ENCODE results near the gene LRMDA. TPM values are rescaled to one million over a fixed set of nuclear protein-coding genes. Genes with fewer than 3 reads are reported as not detected.

Gene LRMDA
- total RNA-seq, 3 donors from 2014 or later = not detected

DNA sequence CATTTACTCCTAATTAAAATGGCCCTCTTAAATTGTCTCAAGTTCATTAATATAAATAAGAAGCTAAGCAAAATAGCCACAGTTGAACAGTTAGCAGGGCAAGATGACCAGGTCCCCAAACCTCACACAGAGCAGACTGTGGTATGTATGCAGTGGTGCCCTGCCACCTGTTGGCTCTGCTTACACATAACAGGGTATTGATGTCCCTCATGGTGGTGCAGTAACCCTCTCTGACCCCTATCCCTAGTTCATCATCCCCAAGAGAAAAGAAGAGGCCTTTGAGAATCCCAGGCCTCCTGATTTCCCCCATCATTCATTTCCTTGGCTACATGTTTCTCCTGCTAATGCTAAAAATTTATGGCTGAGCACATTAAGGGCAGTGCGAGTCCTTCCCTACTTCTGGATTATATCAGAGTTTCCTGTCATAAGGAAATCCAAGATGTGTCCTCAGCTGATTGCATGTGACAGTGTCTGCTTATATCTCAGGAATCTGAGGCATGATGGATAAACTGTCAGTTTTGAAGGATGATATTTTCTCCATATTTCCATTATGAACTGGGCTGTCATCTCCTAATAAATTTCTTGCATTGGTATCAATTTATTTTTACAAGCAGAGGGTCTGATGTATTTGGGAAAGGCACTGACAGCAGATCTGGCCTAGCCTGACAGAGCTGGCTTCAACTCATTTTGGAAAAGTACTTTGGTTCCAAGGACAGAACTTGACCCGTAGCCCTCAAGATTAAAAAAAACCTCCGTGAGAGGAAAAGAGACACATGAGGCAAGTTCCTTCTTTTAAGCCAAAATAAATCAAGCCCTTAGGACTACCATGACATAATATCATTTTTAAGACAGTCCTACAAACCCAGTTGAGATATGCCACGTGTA, 880.6 kb downstream of the LRMDA start:
- Mint-ChIP-seq H3K36me3 (ENCODE audit: insufficient read depth) (no peaks in the 10 kb centered on the region), H3K9me3 (no peaks in the 10 kb centered on the region), H3K27me3 (ENCODE audit: low read depth) (no peaks in the 10 kb centered on the region), H3K4me3 (no peak overlapping the region), H3K4me1 (ENCODE audit: low read depth) (no peaks in the 10 kb centered on the region)
- DNase-seq (no peak), ATAC-seq (no peak)

DNA sequence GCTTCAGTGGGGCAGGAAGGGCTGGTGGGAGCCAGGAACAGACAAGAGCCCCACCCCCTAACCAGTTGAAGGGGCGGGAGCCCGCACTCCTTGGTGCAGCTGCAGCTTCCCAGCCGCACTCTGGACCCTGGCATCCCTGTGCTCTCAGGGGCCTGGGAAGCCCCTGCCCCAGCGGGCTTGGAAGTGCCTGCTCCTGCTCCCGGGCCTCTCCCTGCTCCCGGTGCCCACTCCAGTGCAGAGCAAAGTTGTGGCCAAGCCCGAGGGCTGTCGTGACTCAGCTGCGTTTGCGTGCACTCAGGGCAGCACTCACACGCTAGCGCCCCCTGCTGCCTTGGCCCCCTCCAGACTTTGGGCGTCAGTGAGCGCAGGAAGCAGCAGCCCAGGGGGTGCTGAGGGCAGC, 883.8 kb downstream of the LRMDA start:
- Mint-ChIP-seq H3K4me3 (no peak overlapping the region), H3K27me3 (ENCODE audit: low read depth) (no peaks in the 10 kb centered on the region), H3K4me1 (ENCODE audit: low read depth) (no peaks in the 10 kb centered on the region), H3K9me3 (no peaks in the 10 kb centered on the region), H3K36me3 (ENCODE audit: insufficient read depth) (no peaks in the 10 kb centered on the region)
- ATAC-seq = no peak
- no peak for DNase-seq

DNA sequence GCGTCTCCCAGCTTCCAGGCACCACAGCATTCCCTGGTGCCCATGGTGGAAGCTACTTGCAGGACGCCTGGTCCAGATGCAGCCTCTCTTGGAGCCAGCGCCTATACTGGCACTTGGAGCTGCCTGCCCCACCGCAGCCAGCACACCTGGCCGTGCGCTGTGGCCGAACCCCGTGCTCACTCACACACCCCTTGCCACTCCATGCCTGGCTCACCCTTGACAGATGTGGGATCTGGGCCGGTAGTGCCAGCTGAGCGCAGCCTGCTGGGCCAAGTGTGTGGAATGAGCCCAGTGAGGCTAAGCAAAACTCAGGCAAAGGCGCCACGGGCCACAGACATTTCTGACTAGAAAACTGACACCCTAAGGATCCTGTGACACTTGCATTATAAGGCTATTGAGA, 884.8 kb downstream of the LRMDA start:
- H3K27me3 Mint-ChIP-seq (ENCODE audit: low read depth) = no peaks in the 10 kb centered on the region
- no peak overlapping the region for H3K4me3 Mint-ChIP-seq
- H3K36me3 Mint-ChIP-seq (ENCODE audit: insufficient read depth) = no peaks in the 10 kb centered on the region
- no peak for ATAC-seq
- DNase-seq = no peak
- H3K9me3 Mint-ChIP-seq = no peaks in the 10 kb centered on the region
- H3K4me1 Mint-ChIP-seq (ENCODE audit: low read depth) = no peaks in the 10 kb centered on the region

DNA sequence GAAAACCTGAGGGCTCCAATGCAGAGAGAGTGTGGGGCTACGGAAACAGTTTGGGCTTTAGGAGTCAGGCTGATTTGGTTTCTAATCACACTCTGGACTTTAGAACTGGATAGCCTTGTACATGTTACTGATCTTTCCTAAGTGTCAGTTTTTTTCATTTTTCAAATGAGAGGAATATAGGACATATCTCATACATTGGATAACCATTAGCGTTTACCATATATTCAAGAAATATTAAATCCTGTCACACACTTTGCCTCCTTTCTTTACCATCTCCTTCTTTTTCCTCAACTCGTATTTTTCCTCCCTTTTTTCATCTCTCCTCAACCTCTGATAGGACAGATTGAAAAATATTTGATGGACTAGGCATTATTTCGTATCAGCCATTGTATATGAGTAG, 885.7 kb downstream of the LRMDA start:
- Mint-ChIP-seq H3K9me3 (no peaks in the 10 kb centered on the region), H3K27me3 (ENCODE audit: low read depth) (no peaks in the 10 kb centered on the region)
- ATAC-seq = no peak

DNA sequence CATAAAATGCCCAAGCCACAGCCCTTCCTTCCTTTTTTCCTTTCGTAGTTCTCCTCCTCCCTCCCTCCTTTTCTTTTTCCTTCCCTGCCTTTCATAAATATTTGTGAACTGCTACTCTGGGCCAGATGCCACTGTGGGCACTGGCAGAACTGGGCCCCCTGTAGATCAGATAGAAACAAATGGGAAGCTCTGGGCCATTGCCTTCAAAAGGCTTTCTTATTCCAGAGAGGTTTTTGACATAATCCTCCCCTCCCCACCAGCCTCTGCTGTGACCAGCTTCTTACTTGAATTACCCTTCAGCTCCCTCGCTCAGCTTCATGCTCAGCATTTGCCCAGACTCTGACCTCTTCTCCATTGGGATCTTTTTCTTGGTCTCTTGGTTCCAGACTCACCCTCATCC, 886.8 kb downstream of the LRMDA start:
- Mint-ChIP-seq H3K27me3 (ENCODE audit: low read depth) (no peaks in the 10 kb centered on the region), H3K9me3 (no peaks in the 10 kb centered on the region), H3K4me1 (ENCODE audit: low read depth) (no peaks in the 10 kb centered on the region), H3K4me3 (no peak overlapping the region), H3K36me3 (ENCODE audit: insufficient read depth) (no peaks in the 10 kb centered on the region)
- ATAC-seq (no peak), DNase-seq (no peak)

More for the DNA sequence above, 885.7 kb downstream of the LRMDA start:
- H3K4me1 Mint-ChIP-seq (ENCODE audit: low read depth) = no peaks in the 10 kb centered on the region
- H3K36me3 Mint-ChIP-seq (ENCODE audit: insufficient read depth) = no peaks in the 10 kb centered on the region
- H3K4me3 Mint-ChIP-seq = no peak overlapping the region
- no peak for DNase-seq

DNA sequence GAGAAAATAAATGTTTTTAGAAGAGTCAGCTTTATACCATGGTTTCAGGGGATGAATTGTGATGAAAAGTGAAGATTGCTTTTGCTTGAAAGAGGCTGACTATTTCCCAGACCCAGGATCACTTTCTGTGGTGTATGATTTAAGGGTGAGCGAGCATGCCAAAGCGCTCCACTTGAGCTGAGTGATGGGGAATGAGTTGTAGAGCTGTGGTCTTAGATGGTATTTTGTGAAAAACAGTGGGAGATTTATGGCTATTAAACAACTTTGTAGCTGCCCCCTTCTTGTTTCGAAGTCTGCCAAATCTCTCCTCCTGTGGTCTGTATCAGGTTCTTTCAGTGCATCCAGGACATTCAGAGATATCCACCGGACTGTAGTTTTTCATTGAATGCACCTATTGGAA, 888.2 kb downstream of the LRMDA start:
- DNase-seq (no peak), ATAC-seq (no peak)
- Mint-ChIP-seq H3K27me3 (ENCODE audit: low read depth) (no peaks in the 10 kb centered on the region), H3K36me3 (ENCODE audit: insufficient read depth) (no peaks in the 10 kb centered on the region), H3K9me3 (no peaks in the 10 kb centered on the region), H3K4me1 (ENCODE audit: low read depth) (no peaks in the 10 kb centered on the region), H3K4me3 (no peak overlapping the region)

DNA sequence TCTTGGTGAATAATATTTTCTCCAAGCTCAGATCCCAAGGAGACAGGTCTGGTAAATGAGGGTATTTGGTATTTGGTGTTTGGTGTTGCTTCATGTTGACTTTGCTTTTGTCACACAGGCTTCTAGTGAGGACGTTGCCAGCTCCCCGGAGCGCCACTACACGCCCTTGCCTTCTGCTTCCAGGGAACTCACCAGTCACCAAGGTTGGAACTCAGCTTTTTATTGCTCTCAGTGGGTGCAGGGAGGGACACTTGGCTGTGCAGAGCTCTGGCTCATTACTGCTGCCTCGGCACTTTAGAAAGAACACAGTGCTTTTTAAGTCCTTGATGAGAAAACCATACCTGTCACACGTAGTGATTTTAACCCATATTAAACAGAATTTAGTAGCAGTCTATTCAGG, 892.9 kb downstream of the LRMDA start:
- no peaks in the 10 kb centered on the region for H3K9me3 Mint-ChIP-seq
- no peaks in the 10 kb centered on the region for H3K27me3 Mint-ChIP-seq (ENCODE audit: low read depth)
- ATAC-seq = no peak
- DNase-seq = no peak
- no peaks in the 10 kb centered on the region for H3K4me1 Mint-ChIP-seq (ENCODE audit: low read depth)
- H3K36me3 Mint-ChIP-seq (ENCODE audit: insufficient read depth) = no peaks in the 10 kb centered on the region
- no peak overlapping the region for H3K4me3 Mint-ChIP-seq

DNA sequence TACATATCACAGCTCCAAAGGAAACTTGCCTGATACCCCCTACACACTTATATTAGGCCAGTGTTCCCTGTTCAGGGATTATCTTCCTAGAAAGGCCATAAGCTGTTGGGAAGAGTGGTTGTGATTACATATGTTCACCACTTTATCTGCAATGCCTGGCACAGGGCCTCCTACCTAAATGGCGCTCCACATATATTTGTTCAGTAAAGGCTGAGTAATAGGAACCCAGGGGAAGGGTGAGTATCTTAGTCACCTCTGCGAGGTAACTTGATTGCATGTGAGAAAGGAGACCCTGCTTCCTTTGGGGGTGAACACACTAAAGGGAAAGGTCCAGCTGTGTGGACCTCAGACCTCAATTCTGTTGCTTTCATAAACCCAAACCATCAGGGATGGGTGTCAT, 896.0 kb downstream of the LRMDA start:
- H3K9me3 Mint-ChIP-seq = no peaks in the 10 kb centered on the region
- H3K4me3 Mint-ChIP-seq = no peak overlapping the region
- no peaks in the 10 kb centered on the region for H3K4me1 Mint-ChIP-seq (ENCODE audit: low read depth)
- no peaks in the 10 kb centered on the region for H3K36me3 Mint-ChIP-seq (ENCODE audit: insufficient read depth)
- ATAC-seq = no peak
- peaks cover 2% of the 10 kb centered on the region for H3K27me3 Mint-ChIP-seq (ENCODE audit: low read depth)
- no peak for DNase-seq

DNA sequence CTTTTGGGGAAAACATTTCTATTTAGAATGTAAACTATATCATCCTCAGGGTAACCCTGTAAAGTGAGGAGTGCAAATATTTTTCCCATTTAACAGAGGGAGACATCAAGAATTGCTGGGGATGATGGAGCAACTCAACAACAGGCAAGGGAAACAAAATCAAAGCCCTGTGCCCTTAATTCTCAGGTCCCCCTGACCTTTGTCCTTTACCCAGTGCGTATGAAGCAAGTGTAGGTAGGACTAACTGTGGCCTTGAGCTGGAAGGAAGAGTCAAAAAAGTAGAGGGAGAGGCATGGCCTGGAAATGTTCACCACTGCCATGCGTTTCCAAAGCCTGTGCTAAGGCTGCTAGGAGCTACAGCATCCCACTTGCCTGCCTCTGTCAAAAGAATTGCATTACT, 896.9 kb downstream of the LRMDA start:
- no peak overlapping the region for H3K4me3 Mint-ChIP-seq
- no peaks in the 10 kb centered on the region for H3K36me3 Mint-ChIP-seq (ENCODE audit: insufficient read depth)
- no peaks in the 10 kb centered on the region for H3K4me1 Mint-ChIP-seq (ENCODE audit: low read depth)
- ATAC-seq (no peak), DNase-seq (no peak)
- peaks cover 2% of the 10 kb centered on the region for H3K27me3 Mint-ChIP-seq (ENCODE audit: low read depth)
- no peaks in the 10 kb centered on the region for H3K9me3 Mint-ChIP-seq

DNA sequence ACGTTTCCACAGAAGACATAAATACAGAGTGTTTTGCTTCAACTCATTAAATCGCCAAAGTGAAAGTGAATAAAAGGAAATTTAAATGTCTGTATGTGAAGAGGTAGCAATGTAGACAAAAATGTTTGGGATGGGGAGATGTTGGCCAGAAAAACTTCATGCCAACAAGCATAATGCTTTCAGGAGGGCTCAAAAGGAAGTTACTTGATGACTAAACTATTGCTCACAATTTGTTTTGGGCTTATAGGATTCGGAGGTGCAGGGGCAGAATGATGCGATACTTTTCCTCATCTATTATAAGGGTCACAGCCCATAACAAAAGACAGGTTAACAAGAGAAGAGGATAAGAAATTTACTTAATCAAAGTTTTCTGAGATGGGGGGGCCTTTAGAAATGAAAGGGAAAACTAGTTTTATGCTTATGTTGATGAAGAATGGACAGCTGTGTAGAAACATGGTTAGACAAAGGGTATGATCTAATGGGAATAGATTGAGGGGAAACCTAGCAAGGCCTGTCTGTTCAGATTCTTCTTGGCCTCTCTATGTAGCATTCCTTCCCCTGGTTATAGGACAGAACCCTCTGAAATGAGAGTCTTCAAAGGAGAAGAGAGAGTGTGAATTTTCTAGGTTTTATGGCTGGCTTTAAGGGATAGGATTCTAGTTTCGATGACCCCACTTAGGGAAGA, 898.6 kb downstream of the LRMDA start:
- Mint-ChIP-seq H3K4me3 (no peak overlapping the region), H3K4me1 (ENCODE audit: low read depth) (no peaks in the 10 kb centered on the region), H3K27me3 (ENCODE audit: low read depth) (peaks cover 2% of the 10 kb centered on the region), H3K9me3 (peaks cover 3% of the 10 kb centered on the region), H3K36me3 (ENCODE audit: insufficient read depth) (no peaks in the 10 kb centered on the region)
- no peak for DNase-seq
- ATAC-seq = no peak

DNA sequence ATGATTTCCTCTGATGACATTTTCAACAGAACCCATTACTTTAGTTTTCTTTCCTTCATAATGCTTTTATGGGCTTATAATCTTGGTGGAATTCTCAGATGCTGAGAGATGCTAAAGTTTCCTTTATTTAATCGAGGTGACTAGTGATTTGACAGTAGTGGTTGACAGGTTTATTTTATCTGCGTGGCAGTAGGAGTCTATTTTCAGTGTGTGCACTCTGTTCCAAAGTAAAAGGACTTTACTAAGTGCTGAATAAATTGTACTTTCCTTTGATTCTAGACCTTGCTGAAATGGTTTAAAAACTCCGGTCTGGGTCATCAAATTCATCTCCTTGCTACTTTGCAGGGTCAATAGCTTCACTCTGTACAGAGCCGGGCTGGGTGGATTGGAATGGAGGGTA, 900.3 kb downstream of the LRMDA start:
- Mint-ChIP-seq H3K4me1 (ENCODE audit: low read depth) (no peaks in the 10 kb centered on the region), H3K9me3 (peaks cover 3% of the 10 kb centered on the region), H3K4me3 (no peak overlapping the region), H3K27me3 (ENCODE audit: low read depth) (peaks cover 2% of the 10 kb centered on the region), H3K36me3 (ENCODE audit: insufficient read depth) (no peaks in the 10 kb centered on the region)
- ATAC-seq (no peak), DNase-seq (no peak)

DNA sequence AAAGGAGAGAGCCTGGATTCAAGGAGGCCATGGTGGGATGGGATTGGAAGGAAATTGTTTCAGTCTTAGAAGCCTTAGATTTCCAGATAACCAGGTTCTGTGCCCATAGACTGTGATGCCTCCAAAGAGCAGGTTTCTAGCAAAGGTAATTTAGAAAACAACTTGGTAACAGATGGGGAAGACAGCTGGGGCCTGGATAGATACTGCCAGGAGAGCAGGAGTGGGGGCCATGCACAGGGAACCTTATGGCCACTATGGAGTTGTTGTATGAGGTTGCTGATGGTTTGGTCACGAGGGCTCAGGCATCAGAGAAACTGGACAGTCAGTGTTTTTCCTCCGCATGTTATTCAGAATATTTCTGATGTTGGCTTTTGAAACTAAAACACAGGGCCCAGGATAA, 901.9 kb downstream of the LRMDA start:
- Mint-ChIP-seq H3K4me1 (ENCODE audit: low read depth) (no peaks in the 10 kb centered on the region), H3K4me3 (no peak overlapping the region), H3K9me3 (peaks cover 3% of the 10 kb centered on the region), H3K36me3 (ENCODE audit: insufficient read depth) (no peaks in the 10 kb centered on the region), H3K27me3 (ENCODE audit: low read depth) (peaks cover 2% of the 10 kb centered on the region)
- ATAC-seq (no peak), DNase-seq (no peak)

DNA sequence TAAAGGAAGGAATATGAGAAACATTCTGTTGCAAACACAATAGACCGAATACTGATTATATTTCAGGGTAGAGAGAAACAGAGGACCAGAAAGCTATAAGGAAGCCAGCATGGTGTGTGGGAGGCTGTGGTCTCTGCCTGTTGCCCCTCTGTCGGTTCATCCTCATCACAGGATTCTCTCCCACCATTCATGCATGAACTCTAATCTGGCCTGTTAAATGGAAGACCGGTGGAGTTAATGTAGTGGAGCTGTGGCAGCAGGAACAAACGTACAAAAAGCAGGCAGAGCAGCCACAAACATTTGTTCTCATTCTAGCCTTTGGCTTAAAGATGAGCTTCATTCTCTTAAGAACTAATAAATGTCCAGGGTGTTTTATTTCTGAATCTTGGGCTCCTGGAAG, 902.4 kb downstream of the LRMDA start:
- ATAC-seq = no peak
- peaks cover 3% of the 10 kb centered on the region for H3K9me3 Mint-ChIP-seq

DNA sequence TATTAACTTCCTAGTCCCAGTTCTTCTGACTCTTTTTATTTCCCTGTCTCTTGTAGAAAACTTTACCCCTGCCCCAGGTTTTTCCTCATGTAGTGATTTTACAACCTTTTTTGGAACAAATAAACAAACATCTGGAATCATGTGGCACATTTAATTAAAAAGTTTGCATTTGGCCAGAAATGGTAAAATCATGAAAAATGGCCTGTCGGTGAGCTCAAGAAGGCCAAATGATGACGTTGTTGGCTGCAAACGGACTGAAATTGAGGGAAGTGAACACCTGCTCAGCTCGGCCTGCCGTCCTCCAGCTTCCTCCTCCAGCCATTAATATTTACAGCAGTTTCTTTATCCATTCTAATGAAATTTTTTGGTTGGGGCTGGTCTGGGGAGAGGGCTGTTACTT, 902.8 kb downstream of the LRMDA start:
- Mint-ChIP-seq H3K9me3 (peaks cover 3% of the 10 kb centered on the region), H3K27me3 (ENCODE audit: low read depth) (peaks cover 2% of the 10 kb centered on the region), H3K4me1 (ENCODE audit: low read depth) (no peaks in the 10 kb centered on the region), H3K36me3 (ENCODE audit: insufficient read depth) (no peaks in the 10 kb centered on the region), H3K4me3 (no peak overlapping the region)
- no peak for ATAC-seq
- no peak for DNase-seq

More for the DNA sequence above, 902.4 kb downstream of the LRMDA start:
- no peak for DNase-seq
- no peaks in the 10 kb centered on the region for H3K36me3 Mint-ChIP-seq (ENCODE audit: insufficient read depth)
- no peak overlapping the region for H3K4me3 Mint-ChIP-seq
- H3K27me3 Mint-ChIP-seq (ENCODE audit: low read depth) = peaks cover 2% of the 10 kb centered on the region
- H3K4me1 Mint-ChIP-seq (ENCODE audit: low read depth) = no peaks in the 10 kb centered on the region

Data from activated T-cell treated with anti-CD3 and anti-CD28 coated beads, Interleukin-2, amount 50 U/mL, for 4 hours (primary cell).